SK-N-SH treated with all-trans-retinoic acid at 6 μM for 48 hours (cell line): Measurements from ENCODE around the gene ZCCHC24.

Source experiments
- ARNTL ChIP-seq: fragments of 450-650 bp; formaldehyde crosslinking; IDR thresholded peaks from 2 replicates; pipeline ENCODE4 v1.5.0; 2020; ENCODE audit warnings: low read depth, mild to moderate bottlenecking, moderate library complexity, borderline replicate concordance
- BACH2 ChIP-seq: fragments of 250-450 bp; sonication (Bioruptor Pico); IDR thresholded peaks from 2 replicates; pipeline ENCODE4 v1.9.0; 2021; ENCODE audit warnings: mild to moderate bottlenecking, borderline replicate concordance
- CREB5 ChIP-seq: fragments of 250-450 bp; sonication (Bioruptor Pico); IDR thresholded peaks from 2 replicates; pipeline ENCODE4 v1.5.1; 2020; ENCODE audit warnings: low read depth, mild to moderate bottlenecking, moderate library complexity
- GLIS3 ChIP-seq: fragments of 250-450 bp; sonication (Bioruptor Pico); IDR thresholded peaks from 2 replicates; pipeline ENCODE4 v1.5.0; 2020; ENCODE audit warnings: mild to moderate bottlenecking, moderate library complexity
- PATZ1 ChIP-seq: fragments of 250-450 bp; sonication (Bioruptor Pico); IDR thresholded peaks from 2 replicates; pipeline ENCODE4 v1.8.0; 2020; ENCODE audit warnings: mild to moderate bottlenecking, moderate library complexity, borderline replicate concordance
- POU6F1 ChIP-seq: fragments of 250-450 bp; sonication (Bioruptor Pico); IDR thresholded peaks from 2 replicates; pipeline ENCODE4 v1.8.0; 2021; ENCODE audit warnings: low read depth, mild to moderate bottlenecking, moderate library complexity, borderline replicate concordance
- PPARA ChIP-seq: fragments of 250-450 bp; sonication (Bioruptor Pico); IDR thresholded peaks from 2 replicates; pipeline ENCODE4 v1.5.0; 2020; ENCODE audit warnings: mild to moderate bottlenecking, borderline replicate concordance
- RARB ChIP-seq: fragments of 250-450 bp; sonication (Bioruptor Pico); IDR thresholded peaks from 2 replicates; pipeline ENCODE4 v1.8.0; 2021; ENCODE audit warnings: mild to moderate bottlenecking, moderate library complexity
- ZFP30 ChIP-seq: fragments of 450-650 bp; formaldehyde crosslinking; IDR thresholded peaks from 2 replicates; pipeline ENCODE4 v1.5.0; 2022; ENCODE audit warnings: mild to moderate bottlenecking, moderate library complexity
- ZNF565 ChIP-seq: fragments of 450-650 bp; formaldehyde crosslinking; conservative IDR thresholded peaks from 2 replicates; pipeline ENCODE4 v1.5.0; 2020; ENCODE audit warnings: low read depth, mild to moderate bottlenecking, moderate library complexity

- TF ChIP-seq GLIS3 (CRISPR knock-in tag) (no peak), POU6F1 (CRISPR knock-in tag) (no peak), ARNTL (no peak), CREB5 (no peak), RARB (CRISPR knock-in tag) (no peak), PATZ1 (CRISPR knock-in tag) (no peak), BACH2 (no peak), ZNF565 (CRISPR knock-in tag) (no peak), ZFP30 (CRISPR knock-in tag) (no peak), PPARA (CRISPR knock-in tag) (no peak)
Measured at GRCh38 chr10:79401015-79401921, 44.2 kb downstream of the ZCCHC24 start.
